Measurements from ENCODE around the gene DMKN. TPM values are rescaled to one million over a fixed set of nuclear protein-coding genes. Genes with fewer than 3 reads are reported as not detected.

Gene DMKN, protein sequence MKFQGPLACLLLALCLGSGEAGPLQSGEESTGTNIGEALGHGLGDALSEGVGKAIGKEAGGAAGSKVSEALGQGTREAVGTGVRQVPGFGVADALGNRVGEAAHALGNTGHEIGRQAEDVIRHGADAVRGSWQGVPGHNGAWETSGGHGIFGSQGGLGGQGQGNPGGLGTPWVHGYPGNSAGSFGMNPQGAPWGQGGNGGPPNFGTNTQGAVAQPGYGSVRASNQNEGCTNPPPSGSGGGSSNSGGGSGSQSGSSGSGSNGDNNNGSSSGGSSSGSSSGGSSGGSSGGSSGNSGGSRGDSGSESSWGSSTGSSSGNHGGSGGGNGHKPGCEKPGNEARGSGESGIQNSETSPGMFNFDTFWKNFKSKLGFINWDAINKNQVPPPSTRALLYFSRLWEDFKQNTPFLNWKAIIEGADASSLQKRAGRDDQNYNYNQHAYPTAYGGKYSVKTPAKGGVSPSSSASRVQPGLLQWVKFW
- polyA plus RNA-seq = 36.0 TPM
- long read RNA-seq, donor 1, partial matches to known transcripts = 0 of 2 reads
- long read RNA-seq, donor 1, other reads (novel, unspliced or antisense) = 0 of 2 reads
- long read RNA-seq, donor 2, partial matches to known transcripts = 0 of 5 reads
- long read RNA-seq, donor 2, other reads (novel, unspliced or antisense) = 0 of 5 reads
- long read RNA-seq, donor 3 = 0 reads
- long read RNA-seq, donor 4 = 0 reads
- long read RNA-seq, donor 5, partial matches to known transcripts = 0 of 2 reads
- long read RNA-seq, donor 5, other reads (novel, unspliced or antisense) = 0 of 2 reads
- long read RNA-seq, donor 6, partial matches to known transcripts = 0 of 3 reads
- long read RNA-seq, donor 6, other reads (novel, unspliced or antisense) = 0 of 3 reads
- long read RNA-seq, donor 7 = 0 reads
- long read RNA-seq, donor 8, partial matches to known transcripts = 0 of 6 reads
- long read RNA-seq, donor 8, other reads (novel, unspliced or antisense) = 0 of 6 reads
- long read RNA-seq, donor 9, partial matches to known transcripts = 0 of 7 reads
- long read RNA-seq, donor 9, other reads (novel, unspliced or antisense) = 0 of 7 reads
- long read RNA-seq, donor 10, partial matches to known transcripts = 0 of 4 reads
- long read RNA-seq, donor 10, other reads (novel, unspliced or antisense) = 0 of 4 reads
- long read RNA-seq, donor 11, partial matches to known transcripts = 56 of 88 reads
- long read RNA-seq, donor 11, other reads (novel, unspliced or antisense) = 26 of 88 reads

DNA sequence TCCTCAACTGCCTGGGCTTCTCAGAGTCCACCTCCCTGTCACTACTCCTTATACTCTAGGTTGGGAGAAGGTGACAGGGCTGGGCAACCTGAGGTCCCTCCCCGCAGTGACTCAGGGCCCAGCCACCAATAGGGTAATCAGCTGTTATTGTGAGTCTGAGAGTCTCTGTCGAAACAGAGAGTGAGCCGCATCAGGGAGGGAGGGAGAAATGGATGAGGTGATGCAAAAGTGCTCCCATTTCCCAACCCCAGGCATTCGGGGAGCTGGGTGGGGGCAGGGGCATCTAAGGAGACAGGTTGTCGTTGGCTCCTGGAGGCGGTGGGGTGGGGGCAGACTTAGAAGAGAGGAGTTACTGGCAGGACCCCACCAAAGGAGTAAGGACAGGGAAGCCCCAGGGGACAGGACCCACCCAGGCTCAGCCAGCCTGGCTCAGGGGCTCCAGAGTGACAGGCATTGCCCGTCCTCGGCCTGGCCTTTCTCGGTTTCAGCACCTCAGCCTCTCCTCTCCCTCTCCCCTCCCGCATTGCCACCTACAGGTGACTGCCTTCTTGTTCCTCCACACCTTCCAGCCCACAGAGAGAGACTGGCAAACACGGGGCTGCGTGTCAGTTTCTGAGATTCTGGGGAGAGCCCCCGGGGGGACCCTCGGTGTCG is at the start of gene DMKN:
Gene DMKN, minus strand, starts transcription at position 22 of the 654 bp plus-strand sequence. CDS start 174 bp downstream, outside the sequence.
- Histone ChIP-seq H3K27me3 (ENCODE audit: control insufficient read depth, insufficient read depth, low read length) (peaks cover 39% of the 10 kb centered on the region), H3K27ac (ENCODE audit: low read length) (no peak within 1 kb of the TSS), H3K9me3 (ENCODE audit: control insufficient read depth, low read depth, low read length) (no peaks in the 10 kb centered on the region), H3K4me1 (ENCODE audit: control insufficient read depth, insufficient read depth, low read length) (peaks cover 13% of the 10 kb centered on the region), H3K4me3 (ENCODE audit: low read length) (no peak within 1 kb of the TSS), H3K36me3 (ENCODE audit: control insufficient read depth, insufficient read depth, low read length) (no peaks in the 10 kb centered on the region)
- no peak for DNase-seq
- 20% methylated on average over 2 of the region's 15 CpGs for WGBS (ENCODE audit: insufficient coverage, low lambda C conversion rate)

DNA sequence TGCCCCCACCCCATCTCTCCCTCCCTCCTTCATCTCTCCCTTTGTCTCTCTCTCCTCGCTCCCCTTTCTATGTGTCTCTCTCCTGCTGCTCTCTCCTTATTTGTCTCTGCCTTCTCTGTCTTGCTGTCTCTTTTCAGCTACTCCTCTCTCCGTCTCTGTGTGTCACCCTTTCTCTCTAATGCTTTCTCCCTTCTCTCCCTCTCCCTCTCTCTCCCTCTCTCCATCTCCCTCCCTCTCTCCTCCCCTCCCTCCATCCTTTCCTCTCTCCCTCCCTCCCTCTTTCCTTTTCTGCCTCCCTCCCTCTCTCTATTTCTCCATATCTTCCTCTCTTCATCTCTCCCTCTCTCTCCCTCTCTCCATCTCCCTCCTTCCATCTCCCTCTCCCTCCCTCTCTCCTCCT is 49.3 kb upstream of the DMKN start:
- Histone ChIP-seq H3K27ac (ENCODE audit: low read length) (no peak overlapping the region), H3K27me3 (ENCODE audit: control insufficient read depth, insufficient read depth, low read length) (peaks cover 37% of the 10 kb centered on the region), H3K4me3 (ENCODE audit: low read length) (no peak overlapping the region), H3K4me1 (ENCODE audit: control insufficient read depth, insufficient read depth, low read length) (no peaks in the 10 kb centered on the region), H3K36me3 (ENCODE audit: control insufficient read depth, insufficient read depth, low read length) (no peaks in the 10 kb centered on the region), H3K9me3 (ENCODE audit: control insufficient read depth, low read depth, low read length) (peaks cover 8% of the 10 kb centered on the region)
- 69% methylated on average over 2 of the region's 2 CpGs for whole genome bisulfite sequencing (ENCODE audit: insufficient coverage, low lambda C conversion rate)
- DNase-seq = no peak

DNA sequence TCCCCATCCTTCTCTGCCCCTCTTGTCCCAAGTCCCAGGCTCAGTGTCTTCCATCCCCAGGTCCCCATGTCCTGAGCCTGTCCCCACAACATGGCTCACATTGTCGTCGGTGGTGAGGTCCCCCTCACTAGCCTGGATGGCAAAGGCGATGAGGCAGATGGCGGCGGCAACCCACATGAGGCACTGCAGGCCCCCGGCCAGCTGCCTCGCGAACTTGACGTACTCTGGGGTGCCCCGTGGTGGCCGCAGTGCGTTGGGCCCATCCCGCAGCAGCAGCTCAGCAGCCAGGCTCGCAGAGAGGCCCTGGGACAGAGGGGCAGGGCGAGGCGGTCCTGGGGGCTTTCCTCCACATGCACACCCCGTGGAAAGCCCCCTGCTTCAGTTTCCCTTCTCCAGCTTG is 48.9 kb upstream of the DMKN start:
- no peak for DNase-seq
- no CpG with 5 or more reads among the region's 17 CpGs for WGBS (ENCODE audit: insufficient coverage, low lambda C conversion rate)
- Histone ChIP-seq H3K4me3 (ENCODE audit: low read length) (no peak overlapping the region), H3K27ac (ENCODE audit: low read length) (no peak overlapping the region), H3K4me1 (ENCODE audit: control insufficient read depth, insufficient read depth, low read length) (no peaks in the 10 kb centered on the region), H3K27me3 (ENCODE audit: control insufficient read depth, insufficient read depth, low read length) (peaks cover 40% of the 10 kb centered on the region), H3K9me3 (ENCODE audit: control insufficient read depth, low read depth, low read length) (peaks cover 8% of the 10 kb centered on the region), H3K36me3 (ENCODE audit: control insufficient read depth, insufficient read depth, low read length) (no peaks in the 10 kb centered on the region)

DNA sequence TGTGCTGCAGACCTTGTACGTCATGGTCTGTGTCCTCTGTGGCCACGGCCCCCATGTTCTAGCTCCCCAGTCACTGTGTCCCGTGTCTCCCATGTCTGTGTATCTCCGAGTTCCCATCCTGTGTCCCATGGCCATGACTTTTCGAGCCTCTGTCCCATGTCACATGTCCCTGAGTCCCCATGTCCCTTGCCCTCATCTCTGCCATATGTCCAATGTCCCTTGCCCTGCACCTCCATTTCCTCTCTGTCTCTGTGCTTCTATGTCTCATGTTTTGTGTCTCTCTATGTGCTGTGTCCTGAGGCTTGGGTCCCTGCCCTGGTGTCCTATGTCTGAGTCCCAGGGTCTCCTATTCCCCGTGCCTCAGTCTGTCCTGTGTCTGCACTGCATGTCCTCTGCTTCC is 48.0 kb upstream of the DMKN start:
- Histone ChIP-seq H3K27ac (ENCODE audit: low read length) (no peak overlapping the region), H3K9me3 (ENCODE audit: control insufficient read depth, low read depth, low read length) (peaks cover 8% of the 10 kb centered on the region), H3K4me1 (ENCODE audit: control insufficient read depth, insufficient read depth, low read length) (no peaks in the 10 kb centered on the region), H3K27me3 (ENCODE audit: control insufficient read depth, insufficient read depth, low read length) (peaks cover 49% of the 10 kb centered on the region), H3K4me3 (ENCODE audit: low read length) (no peak overlapping the region), H3K36me3 (ENCODE audit: control insufficient read depth, insufficient read depth, low read length) (no peaks in the 10 kb centered on the region)
- no peak for DNase-seq
- WGBS (ENCODE audit: insufficient coverage, low lambda C conversion rate) = 80% methylated on average over 1 of the region's 6 CpGs

DNA sequence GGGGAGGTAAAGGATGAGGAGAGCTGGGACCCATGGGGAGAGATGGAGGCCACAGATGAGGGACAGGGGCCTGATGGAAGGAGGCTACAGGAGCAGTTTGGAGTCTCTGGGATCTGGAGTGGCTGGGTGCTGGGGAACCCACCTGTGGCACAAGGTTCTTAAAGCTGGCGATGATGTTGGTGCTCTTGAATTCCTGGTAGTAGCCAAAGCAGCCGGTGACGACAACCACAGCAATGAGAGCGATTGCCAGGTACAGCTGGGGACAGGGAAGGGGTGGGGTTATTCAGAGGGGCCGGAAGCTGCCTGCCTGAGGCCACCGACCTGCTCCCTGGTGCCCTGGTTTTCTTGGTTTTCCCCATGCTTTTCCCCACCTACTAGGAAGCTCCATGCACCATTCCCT is 47.2 kb upstream of the DMKN start:
- no CpG with 5 or more reads among the region's 6 CpGs for WGBS (ENCODE audit: insufficient coverage, low lambda C conversion rate)
- Histone ChIP-seq H3K9me3 (ENCODE audit: control insufficient read depth, low read depth, low read length) (peaks cover 8% of the 10 kb centered on the region), H3K4me1 (ENCODE audit: control insufficient read depth, insufficient read depth, low read length) (no peaks in the 10 kb centered on the region), H3K36me3 (ENCODE audit: control insufficient read depth, insufficient read depth, low read length) (no peaks in the 10 kb centered on the region), H3K27ac (ENCODE audit: low read length) (no peak overlapping the region), H3K4me3 (ENCODE audit: low read length) (no peak overlapping the region), H3K27me3 (ENCODE audit: control insufficient read depth, insufficient read depth, low read length) (peaks cover 54% of the 10 kb centered on the region)
- DNase-seq = no peak

DNA sequence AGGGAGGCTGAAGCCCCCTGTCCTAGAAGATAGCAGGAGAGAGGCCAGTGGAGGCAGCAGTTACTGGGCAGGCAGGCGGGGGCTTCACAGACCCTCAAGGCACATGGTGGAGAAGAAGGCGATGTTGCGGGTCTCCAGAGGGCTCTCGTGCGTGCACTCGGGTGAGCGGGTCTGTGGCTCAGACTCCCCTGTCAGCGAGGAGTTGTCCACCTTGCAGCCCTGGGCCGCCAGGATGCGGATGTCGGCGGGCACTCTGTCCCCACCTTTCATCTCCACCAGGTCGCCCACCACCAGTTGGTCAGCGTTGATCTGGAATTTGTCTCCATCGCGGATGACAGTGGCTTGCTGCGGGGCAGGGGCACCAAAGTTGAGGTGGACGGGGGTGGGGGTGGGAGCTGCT is 46.8 kb upstream of the DMKN start:
- no peak overlapping the region for H3K27ac ChIP-seq (ENCODE audit: low read length)
- no peaks in the 10 kb centered on the region for H3K4me1 ChIP-seq (ENCODE audit: control insufficient read depth, insufficient read depth, low read length)
- no CpG with 5 or more reads among the region's 18 CpGs for WGBS (ENCODE audit: insufficient coverage, low lambda C conversion rate)
- H3K9me3 ChIP-seq (ENCODE audit: control insufficient read depth, low read depth, low read length) = peaks cover 8% of the 10 kb centered on the region
- H3K4me3 ChIP-seq (ENCODE audit: low read length) = no peak overlapping the region
- no peaks in the 10 kb centered on the region for H3K36me3 ChIP-seq (ENCODE audit: control insufficient read depth, insufficient read depth, low read length)
- DNase-seq = no peak
- H3K27me3 ChIP-seq (ENCODE audit: control insufficient read depth, insufficient read depth, low read length) = peaks cover 56% of the 10 kb centered on the region

DNA sequence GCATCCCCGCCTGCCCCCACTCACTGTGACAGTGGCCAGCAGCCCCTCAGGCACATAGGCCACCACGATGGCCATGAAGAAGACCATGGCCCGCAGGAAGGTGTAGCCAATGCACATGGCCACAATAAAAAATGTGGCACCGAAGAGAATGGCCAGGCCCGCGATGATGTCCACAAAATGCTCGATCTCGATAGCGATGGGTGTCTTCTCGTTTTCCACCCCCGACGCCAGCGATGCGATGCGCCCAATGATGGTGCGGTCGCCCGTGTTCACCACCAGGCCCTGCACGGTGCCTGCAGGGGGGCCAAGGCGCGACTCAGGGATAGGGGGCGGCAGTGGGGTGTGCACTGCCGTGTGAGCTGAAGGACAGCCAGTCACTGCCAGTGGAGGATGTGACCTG is 46.3 kb upstream of the DMKN start:
- no peak for DNase-seq
- Histone ChIP-seq H3K27ac (ENCODE audit: low read length) (no peak overlapping the region), H3K36me3 (ENCODE audit: control insufficient read depth, insufficient read depth, low read length) (no peaks in the 10 kb centered on the region), H3K4me1 (ENCODE audit: control insufficient read depth, insufficient read depth, low read length) (no peaks in the 10 kb centered on the region), H3K9me3 (ENCODE audit: control insufficient read depth, low read depth, low read length) (peaks cover 8% of the 10 kb centered on the region), H3K4me3 (ENCODE audit: low read length) (no peak overlapping the region), H3K27me3 (ENCODE audit: control insufficient read depth, insufficient read depth, low read length) (peaks cover 59% of the 10 kb centered on the region)
- no CpG with 5 or more reads among the region's 23 CpGs for WGBS (ENCODE audit: insufficient coverage, low lambda C conversion rate)

DNA sequence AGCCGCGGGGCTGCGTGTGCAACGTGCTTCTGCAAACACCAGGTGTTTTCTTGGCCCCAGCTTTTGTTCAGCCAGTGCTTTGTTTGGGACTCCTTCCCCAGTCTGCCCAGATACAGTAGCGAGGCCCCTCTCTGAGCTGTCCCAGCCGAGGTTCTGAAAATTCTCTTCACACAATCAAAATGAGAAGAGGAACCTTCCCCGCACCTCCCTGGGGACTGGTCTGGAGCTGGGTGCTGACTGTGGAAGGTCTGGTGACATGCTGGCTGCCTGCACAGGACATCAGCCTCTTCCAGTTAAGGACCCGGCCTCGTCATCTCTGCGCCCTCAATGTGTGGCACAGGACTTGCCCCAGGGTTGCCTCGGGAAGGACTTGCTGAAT is 45.8 kb upstream of the DMKN start:
- Histone ChIP-seq H3K4me3 (ENCODE audit: low read length) (no peak overlapping the region), H3K36me3 (ENCODE audit: control insufficient read depth, insufficient read depth, low read length) (no peaks in the 10 kb centered on the region), H3K9me3 (ENCODE audit: control insufficient read depth, low read depth, low read length) (peaks cover 8% of the 10 kb centered on the region), H3K27ac (ENCODE audit: low read length) (no peak overlapping the region), H3K4me1 (ENCODE audit: control insufficient read depth, insufficient read depth, low read length) (no peaks in the 10 kb centered on the region), H3K27me3 (ENCODE audit: control insufficient read depth, insufficient read depth, low read length) (peaks cover 56% of the 10 kb centered on the region)
- DNase-seq = no peak
- no CpG with 5 or more reads among the region's 11 CpGs for WGBS (ENCODE audit: insufficient coverage, low lambda C conversion rate)

DNA sequence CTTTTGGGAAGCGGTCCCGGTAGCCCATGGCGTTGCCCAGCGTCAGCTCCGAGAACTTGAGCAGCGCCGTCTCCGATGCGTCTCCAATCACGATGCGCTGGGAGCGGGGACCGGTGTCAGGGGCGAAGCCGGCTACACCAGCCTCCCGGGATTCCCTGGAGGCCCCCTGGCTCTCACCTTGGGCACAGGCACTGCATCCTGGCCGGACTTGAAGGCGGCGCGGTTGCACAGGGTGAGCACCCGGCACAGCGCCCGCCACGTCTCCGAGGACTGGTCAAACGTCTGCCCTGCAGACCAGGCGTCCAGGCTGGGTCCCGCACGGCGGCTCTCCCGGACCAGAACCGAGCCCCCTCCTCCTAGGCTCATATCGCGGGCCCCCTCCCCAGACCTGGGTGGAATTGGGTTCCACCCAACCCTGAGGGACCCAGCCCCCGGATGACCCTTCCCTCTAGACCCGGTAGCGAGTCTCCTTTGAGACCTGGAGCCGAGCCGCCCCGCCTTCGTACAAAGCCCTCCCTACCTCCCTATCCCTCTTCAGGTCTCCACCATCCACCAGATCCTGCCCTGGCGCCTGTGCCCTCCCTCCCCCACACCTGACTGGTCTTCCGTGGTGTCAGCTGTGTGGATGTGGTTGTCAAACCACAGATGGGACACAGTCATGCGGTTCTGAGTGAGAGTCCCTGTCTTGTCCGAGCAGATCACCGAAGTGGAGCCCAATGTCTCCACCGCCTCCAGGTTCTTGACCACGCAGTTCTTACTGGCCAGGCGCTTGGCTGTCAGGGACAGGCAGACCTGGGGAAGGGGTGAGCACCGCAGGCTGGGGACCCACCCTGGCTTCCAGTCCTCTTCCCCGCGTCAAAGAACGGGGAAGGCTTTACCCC is 45.2 kb upstream of the DMKN start:
- Histone ChIP-seq H3K27ac (ENCODE audit: low read length) (no peak overlapping the region), H3K9me3 (ENCODE audit: control insufficient read depth, low read depth, low read length) (peaks cover 8% of the 10 kb centered on the region), H3K27me3 (ENCODE audit: control insufficient read depth, insufficient read depth, low read length) (peaks cover 56% of the 10 kb centered on the region), H3K4me1 (ENCODE audit: control insufficient read depth, insufficient read depth, low read length) (no peaks in the 10 kb centered on the region), H3K36me3 (ENCODE audit: control insufficient read depth, insufficient read depth, low read length) (no peaks in the 10 kb centered on the region), H3K4me3 (ENCODE audit: low read length) (no peak overlapping the region)
- no peak for DNase-seq
- WGBS (ENCODE audit: insufficient coverage, low lambda C conversion rate) = 40% methylated on average over 1 of the region's 53 CpGs

Data from large intestine (tissue), 12 donors.